Thyroid gland (tissue), 4 donors: ENCODE data around the gene ADD1.

ENCODE experiments used
- CTCF ChIP-seq, 6 experiments: fragments of 200-600 bp in 3 of 6; fragments of 450-650 bp in 3 of 6; sonication (generic) in 3 of 6; IDR thresholded peaks; one replicate each; pipeline ENCODE4 v1.5.1; 2016 to 2019; ENCODE audit warnings: antibody characterized with exemption in 6 of 6, mild to moderate bottlenecking in 2 of 6, inconsistent platforms in 1 of 6, moderate library complexity in 1 of 6
- POLR2A ChIP-seq, 2 donors: fragments of 450-650 bp; IDR thresholded peaks; one replicate each; pipeline ENCODE4 v1.6.1; 2017; ENCODE audit warnings: antibody characterized with exemption in 2 of 2, mild to moderate bottlenecking in 2 of 2, moderate library complexity in 1 of 2

GRCh38 chr4:2937986-2938385, 94.3 kb downstream of the ADD1 start:
- no peak for TF ChIP-seq CTCF (IDR thresholded peaks at IDR 0.05)
- no peak for TF ChIP-seq POLR2A (IDR thresholded peaks at IDR 0.05)
